Astrocyte of the cerebellum (primary cell): ENCODE measurements around the gene PRDM16.

Experiments
- DNase-seq: peaks from one replicate; pipeline ENCODE4 v3.0.0-alpha.2; 2011; ENCODE audit warnings: low read depth
- H3K4me3 ChIP-seq: 2 replicates; pipeline ENCODE4 v1.5.1; 2011; ENCODE audit warnings: mild to moderate bottlenecking, low read depth, low read length, moderate library complexity
- in situ Hi-C: cut with HindIII; loops from 2 replicates; pipeline ENCODE4 v1.10.0; 2017; ENCODE audit warnings: low sequenced_read_pairs
- TF ChIP-seq, protein P1 (sequence below): IDR thresholded peaks from 2 replicates; pipeline ENCODE4 v1.5.1; 2012; ENCODE audit warnings: low read length, low read depth, moderate library complexity, mild to moderate bottlenecking; ENCODE audit errors: missing control alignments

The PRDM16 gene

DNA sequence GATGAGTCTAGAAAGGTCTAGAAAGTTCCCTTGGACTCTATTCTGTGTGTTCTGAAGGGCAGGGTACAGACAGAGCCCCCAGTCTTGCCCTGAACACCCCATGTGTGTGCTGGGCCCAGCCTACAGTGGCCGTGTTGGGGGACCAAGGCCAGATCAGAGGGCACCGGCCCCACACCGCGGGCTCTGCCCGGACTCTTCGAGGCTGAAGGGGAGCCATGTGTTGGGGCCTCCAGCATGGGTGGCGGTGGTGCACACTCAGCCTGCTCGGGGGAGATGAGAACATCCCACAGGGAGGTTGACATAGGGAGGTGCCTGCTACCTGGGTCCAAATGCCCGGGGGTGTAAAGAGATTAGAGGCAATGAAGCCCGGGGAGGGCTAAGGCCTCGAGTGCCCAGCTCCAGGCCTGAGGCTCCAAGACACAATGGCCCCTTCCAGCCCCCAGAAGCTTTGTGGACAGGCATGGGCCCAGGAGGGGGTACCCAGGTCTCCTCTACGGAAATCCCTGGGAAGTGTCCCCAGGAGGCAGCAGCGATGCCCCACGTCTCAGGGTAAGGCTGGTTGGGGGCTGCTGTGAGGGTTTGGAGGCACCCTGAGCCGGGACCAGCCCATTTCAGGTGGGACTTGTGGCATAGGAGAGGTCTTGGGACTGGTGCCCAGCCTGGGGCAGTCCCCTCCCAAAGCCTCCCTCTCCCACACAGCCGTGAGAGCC is 397.5 kb downstream of the PRDM16 start:
- no peak for DNase-seq

DNA sequence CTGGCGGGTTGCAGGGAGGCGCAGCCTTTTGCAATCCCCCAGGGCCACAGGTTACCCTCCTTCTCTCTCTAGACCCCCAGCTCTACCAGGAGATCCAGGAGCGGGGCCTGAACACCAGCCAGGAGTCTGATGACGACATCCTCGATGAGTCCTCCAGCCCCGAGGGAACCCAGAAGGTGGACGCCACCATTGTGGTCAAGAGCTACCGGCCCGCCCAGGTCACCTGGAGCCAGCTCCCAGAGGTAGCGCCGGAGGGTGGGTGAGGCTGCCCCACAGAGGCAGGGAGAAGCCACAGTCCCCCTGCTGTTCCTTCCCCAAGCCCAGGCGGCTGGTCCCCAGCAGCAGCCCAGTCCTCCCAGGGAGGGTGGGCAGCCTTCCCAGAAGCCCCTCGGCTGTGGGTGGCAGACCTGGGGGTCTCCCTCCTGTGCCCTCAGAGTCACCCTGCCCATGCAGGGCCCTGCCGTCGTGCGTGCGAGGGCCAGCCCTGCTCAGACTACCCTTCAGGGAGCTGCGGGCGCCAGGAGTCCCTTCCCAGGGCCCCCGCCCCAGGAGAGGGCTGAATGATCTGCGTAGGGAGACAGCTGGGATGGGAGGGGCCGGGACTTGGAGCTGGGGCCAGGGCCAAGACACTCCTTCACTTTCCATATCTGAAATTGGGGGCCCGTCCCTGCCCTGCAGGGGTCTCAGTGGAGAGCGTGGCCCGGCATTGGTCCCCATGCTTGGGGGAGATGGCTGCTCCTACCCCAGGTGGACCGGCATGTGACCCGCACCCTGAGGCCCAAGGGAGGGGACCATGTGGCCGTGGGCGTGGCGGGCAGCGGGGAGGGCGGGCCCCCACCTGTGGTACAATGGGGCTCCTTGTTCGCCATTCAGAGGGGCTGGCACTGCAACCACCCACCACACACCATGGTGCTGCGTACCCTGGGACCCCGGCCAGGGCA is 398.4 kb downstream of the PRDM16 start:
- in situ Hi-C loops = no loop called here
- no peak overlapping the region for H3K4me3 ChIP-seq
- DNase-seq = no peak
- TF ChIP-seq, protein P1, sequence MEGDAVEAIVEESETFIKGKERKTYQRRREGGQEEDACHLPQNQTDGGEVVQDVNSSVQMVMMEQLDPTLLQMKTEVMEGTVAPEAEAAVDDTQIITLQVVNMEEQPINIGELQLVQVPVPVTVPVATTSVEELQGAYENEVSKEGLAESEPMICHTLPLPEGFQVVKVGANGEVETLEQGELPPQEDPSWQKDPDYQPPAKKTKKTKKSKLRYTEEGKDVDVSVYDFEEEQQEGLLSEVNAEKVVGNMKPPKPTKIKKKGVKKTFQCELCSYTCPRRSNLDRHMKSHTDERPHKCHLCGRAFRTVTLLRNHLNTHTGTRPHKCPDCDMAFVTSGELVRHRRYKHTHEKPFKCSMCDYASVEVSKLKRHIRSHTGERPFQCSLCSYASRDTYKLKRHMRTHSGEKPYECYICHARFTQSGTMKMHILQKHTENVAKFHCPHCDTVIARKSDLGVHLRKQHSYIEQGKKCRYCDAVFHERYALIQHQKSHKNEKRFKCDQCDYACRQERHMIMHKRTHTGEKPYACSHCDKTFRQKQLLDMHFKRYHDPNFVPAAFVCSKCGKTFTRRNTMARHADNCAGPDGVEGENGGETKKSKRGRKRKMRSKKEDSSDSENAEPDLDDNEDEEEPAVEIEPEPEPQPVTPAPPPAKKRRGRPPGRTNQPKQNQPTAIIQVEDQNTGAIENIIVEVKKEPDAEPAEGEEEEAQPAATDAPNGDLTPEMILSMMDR = no peak

More for the DNA sequence above, 397.5 kb downstream of the PRDM16 start:
- TF ChIP-seq, protein P1 = no peak
- in situ Hi-C loops = no loop called here
- H3K4me3 ChIP-seq = no peak overlapping the region

DNA sequence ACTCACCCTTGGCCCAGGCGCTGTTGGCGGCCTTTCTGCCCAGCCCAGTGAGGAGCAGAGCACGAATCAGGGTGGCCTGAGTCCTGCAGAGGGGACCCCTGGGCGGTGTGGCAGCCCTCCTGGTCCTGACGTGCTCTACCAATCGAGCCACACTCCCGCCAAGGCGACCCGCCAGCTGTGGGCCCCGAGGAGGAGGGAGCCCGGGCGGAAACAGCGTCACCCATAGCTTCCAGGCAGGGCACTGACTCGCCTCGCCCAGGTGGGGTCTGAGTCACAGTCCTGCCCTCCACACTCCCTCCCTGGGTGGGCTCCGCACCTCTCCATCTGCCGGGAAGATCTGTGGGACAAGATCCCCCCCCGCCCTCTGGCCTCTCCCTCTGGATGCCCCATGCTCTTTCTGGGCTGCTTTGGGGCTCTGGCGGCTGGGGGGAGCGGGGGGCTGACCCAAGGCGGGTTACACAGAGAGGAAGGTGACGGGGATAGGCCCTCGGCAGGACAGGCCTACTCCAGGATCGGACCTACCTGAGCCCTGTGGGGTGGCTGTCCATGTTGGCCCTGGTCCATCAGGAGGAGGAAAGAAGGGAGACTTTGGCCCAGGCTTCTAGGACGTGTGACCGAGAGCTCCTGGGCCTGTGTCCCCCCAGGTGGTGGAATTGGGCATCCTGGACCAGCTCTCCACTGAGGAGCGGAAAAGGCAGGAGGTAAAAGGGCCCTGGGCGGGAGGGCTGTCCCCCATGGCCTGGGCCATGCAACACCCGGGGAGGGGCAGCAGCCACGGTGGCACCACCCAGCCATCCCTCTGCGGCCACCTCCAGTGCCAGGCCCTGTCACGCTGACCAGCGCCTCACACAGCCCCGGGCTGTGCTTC is 399.5 kb downstream of the PRDM16 start:
- no peak overlapping the region for H3K4me3 ChIP-seq
- DNase-seq = no peak
- in situ Hi-C loops = no loop called here
- TF ChIP-seq, protein P1 = no peak

DNA sequence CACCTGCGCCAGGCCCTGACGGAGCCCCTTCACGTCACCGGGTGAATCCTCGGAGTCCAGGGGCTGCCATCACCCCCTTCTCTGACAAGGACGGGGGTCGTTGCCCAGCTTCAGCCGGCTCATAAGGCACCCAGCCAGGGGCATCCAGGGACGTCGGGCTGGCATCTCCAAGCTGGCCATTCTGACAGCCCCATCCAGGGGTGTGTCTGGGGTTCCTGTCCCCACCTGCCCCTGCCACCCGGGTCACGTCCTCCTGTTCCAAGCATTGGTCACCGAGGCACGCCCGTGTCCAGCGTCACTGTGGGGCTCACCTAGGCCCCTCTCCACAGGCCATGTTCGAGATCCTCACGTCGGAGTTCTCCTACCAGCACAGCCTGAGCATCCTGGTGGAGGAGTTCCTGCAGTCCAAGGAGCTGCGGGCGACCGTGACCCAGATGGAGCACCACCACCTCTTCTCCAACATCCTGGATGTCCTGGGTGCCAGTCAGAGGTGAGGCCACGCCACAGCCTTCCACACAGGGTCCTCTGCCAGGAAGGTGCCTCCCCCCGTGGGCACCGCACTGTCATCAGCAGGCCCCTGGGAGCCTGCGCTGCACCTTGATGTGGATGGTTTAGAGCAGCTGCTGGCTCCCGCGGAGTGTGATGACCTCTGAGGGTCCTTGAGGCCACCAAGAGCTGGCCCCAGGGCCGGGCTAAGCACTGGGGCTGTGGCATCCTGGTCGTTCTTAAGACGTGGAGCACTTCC is 400.3 kb downstream of the PRDM16 start:
- no peak overlapping the region for H3K4me3 ChIP-seq
- no peak for DNase-seq
- TF ChIP-seq, protein P1 = no peak
- in situ Hi-C loops = no loop called here

DNA sequence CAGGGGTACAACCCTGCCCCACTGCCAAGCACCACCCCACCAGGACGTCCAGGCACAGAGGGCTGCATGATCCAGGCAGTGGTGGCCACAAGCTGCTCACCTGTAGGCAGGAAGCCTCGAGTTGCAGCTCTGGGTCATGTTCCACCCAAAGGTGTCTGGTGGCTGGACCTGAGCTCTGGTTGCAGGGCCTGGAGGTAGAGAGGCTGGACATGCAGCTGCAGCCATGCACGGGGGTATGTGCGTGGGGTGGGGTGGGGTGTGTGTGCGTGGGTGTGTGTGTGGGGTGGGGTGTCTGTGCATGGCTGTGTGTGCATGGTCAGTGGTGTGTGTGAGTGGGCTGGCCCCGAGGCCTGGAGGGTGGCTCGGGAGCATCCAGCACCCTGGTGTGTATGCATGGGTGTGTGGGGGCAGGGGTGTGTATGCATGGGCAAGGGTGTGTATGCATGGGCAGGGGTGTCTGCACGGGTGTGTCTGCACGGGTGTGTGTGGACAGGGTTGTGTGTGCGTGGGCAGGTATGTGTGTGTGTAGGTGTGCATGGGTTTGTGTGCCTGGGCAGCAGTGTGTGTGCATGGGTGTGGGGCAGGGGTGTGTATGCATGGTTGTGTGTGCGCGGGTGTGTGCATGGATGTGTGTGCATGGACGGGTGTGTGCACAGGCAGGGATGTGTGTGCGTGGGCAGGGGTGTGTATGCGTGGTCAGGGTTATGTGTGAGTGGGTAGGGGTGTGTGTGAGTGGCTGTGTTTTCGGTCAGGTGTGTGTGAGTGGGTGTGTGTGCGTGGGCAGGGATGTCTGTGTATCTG is 401.0 kb downstream of the PRDM16 start:
- in situ Hi-C loops = no loop called here
- no peak overlapping the region for H3K4me3 ChIP-seq
- TF ChIP-seq, protein P1 = no peak
- no peak for DNase-seq
